DMS 273 (cell line): ENCODE data around the gene B3GALT5.

ENCODE experiments used
- DNase-seq: peaks from one replicate; lab custom pipeline; 2025; ENCODE audit not compliant: unreplicated experiment; lab: John Stamatoyannopoulos, UW

The B3GALT5 gene

GRCh38 chr21:39641827-39642450, 29.2 kb downstream of the B3GALT5 start:
- no peak for DNase-seq

DNA sequence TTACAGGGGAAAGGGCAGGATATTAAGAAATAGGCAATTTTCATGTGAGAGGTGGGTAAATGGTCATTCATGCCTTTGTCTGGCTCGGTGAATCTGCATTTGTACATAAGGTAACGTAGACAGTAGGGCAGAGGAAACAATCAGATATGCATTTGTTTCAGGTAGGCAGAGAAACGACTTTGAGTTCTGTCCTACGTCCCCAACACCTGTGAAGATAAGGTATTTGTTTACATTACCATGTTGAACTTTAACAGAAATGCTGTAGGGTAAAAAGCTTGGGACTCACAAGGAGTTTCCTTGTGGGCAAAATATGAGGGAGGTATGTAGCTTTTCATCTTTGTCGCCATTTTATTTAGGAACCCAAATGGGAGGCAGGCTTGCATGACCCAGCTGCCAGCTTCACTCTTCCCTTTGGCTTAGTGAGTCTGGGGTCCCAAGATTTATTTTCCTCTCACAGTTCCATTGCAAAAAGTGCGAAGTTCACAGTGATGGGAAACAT, 31.4 kb downstream of the B3GALT5 start:
- DNase-seq, result no peak

DNA sequence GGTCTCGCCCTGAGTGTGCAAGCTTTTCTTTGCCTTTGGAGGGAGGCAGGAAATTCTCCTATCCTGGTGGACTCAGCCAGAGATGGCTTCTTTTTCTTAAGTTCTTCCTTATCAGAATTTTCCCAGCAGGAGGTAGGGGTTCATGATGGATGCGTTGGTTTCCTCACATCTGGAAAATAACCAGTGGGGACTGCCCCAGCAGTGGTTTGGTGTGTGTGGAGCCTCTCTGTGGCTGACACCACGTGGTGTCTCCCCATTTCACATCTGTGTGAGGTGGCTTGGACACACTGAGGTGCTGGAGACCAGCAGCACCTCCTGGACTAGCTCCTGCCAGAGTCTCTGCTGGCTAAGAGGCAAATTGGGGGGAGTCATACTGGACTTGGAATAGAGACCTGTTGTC, 32.6 kb downstream of the B3GALT5 start:
- no peak for DNase-seq

GRCh38 chr21:39647476-39647875, 34.7 kb downstream of the B3GALT5 start:
- no peak for DNase-seq

DNA sequence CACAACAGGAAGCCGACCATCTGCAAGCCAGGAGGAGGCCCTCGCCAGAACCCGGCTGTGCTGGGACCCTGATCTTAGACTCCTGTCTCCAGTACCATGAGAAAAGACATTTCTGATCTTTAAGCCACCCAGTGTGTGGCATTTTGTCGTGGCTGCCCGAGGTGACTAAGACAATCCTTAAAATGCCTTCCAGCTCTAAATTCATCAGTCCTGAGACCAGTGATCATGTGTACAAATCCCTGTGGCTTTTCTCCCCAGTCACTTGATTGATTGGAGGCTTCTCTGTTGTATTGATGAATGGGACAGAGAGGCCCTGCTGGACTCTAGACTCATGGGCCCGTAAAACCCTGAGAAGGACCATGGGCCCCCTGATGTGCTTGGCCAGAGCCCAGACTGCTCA, 36.1 kb downstream of the B3GALT5 start:
- no peak for DNase-seq

GRCh38 chr21:39649526-39649925, 36.8 kb downstream of the B3GALT5 start:
- DNase-seq, result no peak

- DNase-seq, result no peak
These were observed 37.6 kb downstream of the B3GALT5 start for GRCh38 chr21:39650306-39650705.

GRCh38 chr21:39650801-39651200, 38.1 kb downstream of the B3GALT5 start:
- no peak for DNase-seq

- no peak for DNase-seq
These were observed 38.5 kb downstream of the B3GALT5 start for GRCh38 chr21:39651206-39651605.

DNA sequence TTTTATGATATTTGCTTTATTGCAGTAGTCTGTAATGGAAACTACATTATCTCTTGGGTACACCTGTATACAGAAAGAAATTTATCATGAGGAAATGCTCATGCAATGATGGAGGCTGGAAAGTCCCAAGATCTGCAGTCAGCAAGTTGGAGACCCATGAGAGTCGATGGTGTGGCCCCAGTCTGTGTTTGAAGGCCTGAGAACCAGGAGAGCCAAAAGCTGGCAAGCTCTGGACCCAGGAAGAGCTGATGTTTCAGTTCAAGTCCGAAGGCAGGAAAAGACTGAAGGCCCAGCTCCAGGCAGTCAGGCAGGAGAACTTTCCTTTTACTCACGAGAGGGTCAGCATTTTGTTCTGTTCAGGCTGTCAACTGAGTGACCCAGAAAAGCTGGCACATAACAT, 42.2 kb downstream of the B3GALT5 start:
- DNase-seq, result no peak

DNA sequence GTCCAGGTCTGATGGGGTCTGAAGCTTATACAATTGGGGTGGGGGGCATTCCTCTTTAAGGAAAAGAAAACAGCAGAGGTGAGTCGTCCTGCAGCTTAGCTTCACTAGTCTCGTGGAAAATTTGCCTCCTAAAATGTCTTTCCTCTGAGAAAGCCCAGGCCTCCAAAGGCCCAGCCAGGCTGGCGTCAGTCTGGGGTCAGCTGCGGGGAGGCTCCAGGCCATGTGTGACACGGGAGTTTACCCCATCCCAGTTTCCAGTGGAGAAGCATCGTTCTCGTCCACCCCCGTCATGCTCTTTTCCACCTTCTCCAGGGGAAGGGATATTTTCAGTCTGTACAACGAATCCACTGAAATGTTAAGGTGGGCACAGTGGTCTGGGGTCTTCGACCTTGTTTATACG, 42.8 kb downstream of the B3GALT5 start:
- no peak for DNase-seq

DNA sequence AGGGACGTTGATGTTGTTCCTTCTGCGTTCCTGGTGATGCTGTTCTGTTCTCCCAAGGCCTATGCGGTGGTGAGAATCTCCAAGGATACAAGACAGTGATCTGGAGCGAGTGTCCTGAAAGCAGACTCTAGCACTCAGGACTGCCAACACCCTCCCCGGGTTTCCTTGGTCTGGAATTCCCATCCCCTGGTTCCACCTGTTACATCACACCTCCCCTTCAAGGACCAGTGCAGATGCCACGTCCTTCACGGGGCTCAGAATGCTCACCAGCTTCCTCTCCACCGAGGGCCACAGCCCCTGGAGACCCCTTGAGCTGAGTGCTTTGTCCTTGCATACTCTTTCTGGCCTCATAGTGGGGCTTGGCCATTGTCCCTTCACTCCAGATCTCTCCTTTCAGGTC, 43.5 kb downstream of the B3GALT5 start:
- no peak for DNase-seq

DNA sequence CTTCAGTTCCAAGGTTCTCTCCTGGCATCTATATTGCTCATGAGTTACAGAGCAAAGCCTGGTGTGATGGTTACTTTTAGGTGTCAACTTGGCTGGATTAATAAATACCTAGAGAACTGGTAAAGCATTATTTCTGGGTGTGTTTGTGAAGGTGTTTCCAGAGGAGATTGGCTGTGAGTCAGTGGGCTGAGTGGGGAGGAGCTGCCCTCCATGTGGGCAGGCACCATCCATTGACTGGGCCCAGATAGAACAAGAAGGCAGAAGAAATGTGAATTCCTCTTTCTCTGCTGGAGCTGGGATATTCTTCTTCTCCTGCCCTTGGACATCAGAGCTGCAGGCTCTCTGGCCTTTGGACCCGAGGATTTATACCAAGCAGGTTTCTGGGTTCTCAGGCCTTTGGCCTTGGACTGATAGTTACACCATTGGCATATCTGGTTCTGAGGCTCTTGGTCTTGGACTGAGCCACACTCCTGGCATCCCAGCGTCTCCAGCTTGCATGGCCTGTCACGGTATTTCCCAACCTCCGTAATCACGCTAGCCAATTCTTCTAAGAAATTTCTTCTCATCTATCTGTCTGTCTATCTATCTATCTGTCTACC, 44.5 kb downstream of the B3GALT5 start:
- no peak for DNase-seq

- DNase-seq, result no peak
These were observed 45.3 kb downstream of the B3GALT5 start for GRCh38 chr21:39658066-39658465.

GRCh38 chr21:39659070-39659815, 46.5 kb downstream of the B3GALT5 start:
- DNase-seq, result no peak

DNA sequence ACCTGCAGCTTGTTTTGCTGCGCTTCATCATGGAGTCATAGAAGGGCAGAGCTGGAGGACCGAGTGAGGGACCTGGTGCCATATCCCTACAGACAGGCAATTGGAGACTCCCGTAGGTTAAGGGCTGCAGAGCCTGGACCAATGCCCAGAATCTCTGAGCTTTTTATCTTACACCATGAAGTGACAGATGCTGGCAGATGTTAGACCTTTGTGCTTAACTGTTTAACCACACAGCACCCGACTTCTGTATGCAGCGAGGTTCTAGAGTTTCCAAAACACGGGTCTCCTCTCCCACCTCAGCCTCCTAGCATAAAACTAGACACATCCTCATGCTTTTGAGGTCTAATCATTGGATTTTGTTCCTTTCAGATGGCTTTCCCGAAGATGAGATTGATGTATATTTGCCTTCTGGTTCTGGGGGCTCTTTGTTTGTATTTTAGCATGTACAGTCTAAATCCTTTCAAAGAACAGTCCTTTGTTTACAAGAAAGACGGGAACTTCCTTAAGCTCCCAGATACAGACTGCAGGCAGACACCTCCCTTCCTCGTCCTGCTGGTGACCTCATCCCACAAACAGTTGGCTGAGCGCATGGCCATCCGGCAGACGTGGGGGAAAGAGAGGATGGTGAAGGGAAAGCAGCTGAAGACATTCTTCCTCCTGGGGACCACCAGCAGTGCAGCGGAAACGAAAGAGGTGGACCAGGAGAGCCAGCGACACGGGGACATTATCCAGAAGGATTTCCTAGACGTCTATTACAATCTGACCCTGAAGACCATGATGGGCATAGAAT, 47.6 kb downstream of the B3GALT5 start:
- DNase-seq, result peak; percentile 97

DNA sequence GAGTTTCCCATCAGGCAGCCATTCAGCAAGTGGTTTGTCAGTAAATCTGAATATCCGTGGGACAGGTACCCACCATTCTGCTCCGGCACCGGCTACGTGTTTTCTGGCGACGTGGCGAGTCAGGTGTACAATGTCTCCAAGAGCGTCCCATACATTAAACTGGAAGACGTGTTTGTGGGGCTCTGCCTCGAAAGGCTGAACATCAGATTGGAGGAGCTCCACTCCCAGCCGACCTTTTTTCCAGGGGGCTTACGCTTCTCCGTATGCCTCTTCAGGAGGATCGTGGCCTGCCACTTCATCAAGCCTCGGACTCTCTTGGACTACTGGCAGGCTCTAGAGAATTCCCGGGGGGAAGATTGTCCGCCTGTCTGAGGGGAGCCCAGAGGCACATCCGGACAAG, 48.4 kb downstream of the B3GALT5 start:
- DNase-seq, result no peak

GRCh38 chr21:39661740-39662139, 49.0 kb downstream of the B3GALT5 start:
- DNase-seq, result no peak

GRCh38 chr21:39662411-39662953, 49.7 kb downstream of the B3GALT5 start:
- DNase-seq, result no peak

GRCh38 chr21:39663066-39663465, 50.3 kb downstream of the B3GALT5 start:
- DNase-seq, result no peak
